ENCODE results near the gene CTAGE9.
"Not testable (repeated sequence)": the region's sequence is repeated elsewhere in the genome, so short reads cannot be mapped to it uniquely, and the experiment has no call there.

DNA sequence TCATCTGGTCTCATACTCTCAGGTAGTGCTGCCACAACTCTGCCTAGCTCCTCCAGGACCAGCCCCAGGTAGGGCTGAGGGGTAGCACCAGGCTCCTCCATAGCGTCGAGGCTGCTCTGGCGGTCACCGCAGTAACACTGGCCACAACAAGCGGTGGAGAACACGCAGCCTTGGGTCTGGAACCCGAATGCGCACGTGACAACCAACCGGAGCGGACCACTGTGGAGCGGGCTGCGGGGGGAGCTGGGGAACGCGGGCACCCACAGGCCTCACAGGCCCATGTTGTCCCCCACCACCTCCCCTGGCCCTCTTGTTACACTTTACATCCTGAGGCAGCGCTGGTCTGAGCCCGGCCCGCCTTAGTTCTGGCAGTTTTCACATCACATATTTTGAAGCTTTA lies at the start of gene CTAGE9:
- TF ChIP-seq, protein P1, sequence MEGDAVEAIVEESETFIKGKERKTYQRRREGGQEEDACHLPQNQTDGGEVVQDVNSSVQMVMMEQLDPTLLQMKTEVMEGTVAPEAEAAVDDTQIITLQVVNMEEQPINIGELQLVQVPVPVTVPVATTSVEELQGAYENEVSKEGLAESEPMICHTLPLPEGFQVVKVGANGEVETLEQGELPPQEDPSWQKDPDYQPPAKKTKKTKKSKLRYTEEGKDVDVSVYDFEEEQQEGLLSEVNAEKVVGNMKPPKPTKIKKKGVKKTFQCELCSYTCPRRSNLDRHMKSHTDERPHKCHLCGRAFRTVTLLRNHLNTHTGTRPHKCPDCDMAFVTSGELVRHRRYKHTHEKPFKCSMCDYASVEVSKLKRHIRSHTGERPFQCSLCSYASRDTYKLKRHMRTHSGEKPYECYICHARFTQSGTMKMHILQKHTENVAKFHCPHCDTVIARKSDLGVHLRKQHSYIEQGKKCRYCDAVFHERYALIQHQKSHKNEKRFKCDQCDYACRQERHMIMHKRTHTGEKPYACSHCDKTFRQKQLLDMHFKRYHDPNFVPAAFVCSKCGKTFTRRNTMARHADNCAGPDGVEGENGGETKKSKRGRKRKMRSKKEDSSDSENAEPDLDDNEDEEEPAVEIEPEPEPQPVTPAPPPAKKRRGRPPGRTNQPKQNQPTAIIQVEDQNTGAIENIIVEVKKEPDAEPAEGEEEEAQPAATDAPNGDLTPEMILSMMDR (conservative IDR thresholded peaks at IDR 0.05): not testable (repeated sequence)
- TF ChIP-seq EZH2 (IDR thresholded peaks at IDR 0.05; ENCODE audit: low read depth): not testable (repeated sequence)
